Calu3 (cell line): ENCODE measurements around the gene PAPSS1. TPM values are rescaled to one million over a fixed set of nuclear protein-coding genes. Genes with fewer than 3 reads are reported as not detected.
A peak's percentile ranks its signal among the peaks of the same experiment; 100 is the strongest.
"Not testable (repeated sequence)": the region's sequence is repeated elsewhere in the genome, so short reads cannot be mapped to it uniquely, and the experiment has no call there.

Experiments
- BruUV-seq: library from RNA; stranded (reverse); fragments of 400-500 nt; replicated peaks from 2 replicates; lab custom pipeline; 2021; lab: Mats Ljungman, UMichigan
- CTCF ChIA-PET: fragments of 300-600 bp; sonication (Branson Sonifier 250); formaldehyde crosslinking; loops from one replicate; lab custom pipeline; 2022; ENCODE audit warnings: antibody characterized with exemption; lab: Charles Lee
- DNase-seq: peaks from one replicate; pipeline ENCODE4 v3.0.0; 2022
- H3K27ac Mint-ChIP-seq: one replicate; pipeline ENCODE4 v1.8.0; 2022; ENCODE audit warnings: mixed read lengths; ENCODE audit not compliant: unreplicated experiment
- H3K27me3 Mint-ChIP-seq: one replicate; pipeline ENCODE4 v1.8.0; 2022; ENCODE audit warnings: mixed read lengths; ENCODE audit not compliant: unreplicated experiment
- H3K36me3 Mint-ChIP-seq: one replicate; pipeline ENCODE4 v1.8.0; 2022; ENCODE audit warnings: mild to moderate bottlenecking, moderate library complexity, mixed read lengths; ENCODE audit not compliant: insufficient read depth, unreplicated experiment
- H3K4me1 Mint-ChIP-seq: one replicate; pipeline ENCODE4 v1.8.0; 2022; ENCODE audit warnings: mild to moderate bottlenecking, low read depth, mixed read lengths; ENCODE audit not compliant: unreplicated experiment
- H3K4me3 Mint-ChIP-seq: one replicate; pipeline ENCODE4 v1.8.0; 2022; ENCODE audit warnings: mild to moderate bottlenecking, low read depth, moderate library complexity, mixed read lengths; ENCODE audit not compliant: unreplicated experiment
- H3K9me3 Mint-ChIP-seq: one replicate; pipeline ENCODE4 v1.8.0; 2022; ENCODE audit warnings: low read depth, mixed read lengths; ENCODE audit not compliant: unreplicated experiment
- CTCF ChIP-seq: fragments of 200-600 bp; IDR thresholded peaks from one replicate; pipeline ENCODE4 v1.8.0; 2022; ENCODE audit warnings: antibody characterized with exemption; ENCODE audit not compliant: unreplicated experiment
- intact Hi-C: fragments of 100-400 bp; cut with micrococcal nuclease; formaldehyde crosslinking; loops from one replicate; pipeline ENCODE4 v1.10.0; 2022; ENCODE audit not compliant: unreplicated experiment
- total RNA-seq: library from RNA; stranded (reverse); gene quantifications from 2 replicates; pipeline ENCODE4 v1.2.3, GENCODE V29; 2022

PAPSS1 gene
- total RNA-seq, 1 experiment from 2014 or later = 41.6 TPM

- intact Hi-C loops = loop anchor here (10.0 kb wide), 2 partner anchors 181 to 691 kb away; no protein-coding TSS in a partner anchor
- CTCF ChIA-PET = no interaction called here
- Mint-ChIP-seq H3K36me3 (no peaks in the 10 kb centered on the region), H3K27me3 (peaks cover 10% of the 10 kb centered on the region), H3K27ac (no peak overlapping the region), H3K4me3 (no peak overlapping the region), H3K9me3 (no peaks in the 10 kb centered on the region), H3K4me1 (no peaks in the 10 kb centered on the region)
- DNase-seq = no peak
- BruUV-seq = no TSS peak
- no peak for TF ChIP-seq CTCF
Observed at GRCh38 chr4:107736037-107736436, 16.0 kb upstream of the PAPSS1 start.

- Mint-ChIP-seq H3K9me3 (no peaks in the 10 kb centered on the region), H3K27ac (no peak overlapping the region), H3K4me1 (no peaks in the 10 kb centered on the region), H3K27me3 (peaks cover 10% of the 10 kb centered on the region), H3K36me3 (no peaks in the 10 kb centered on the region), H3K4me3 (no peak overlapping the region)
- peak; percentile 11 for DNase-seq
- BruUV-seq = no TSS peak
- CTCF ChIA-PET = no interaction called here
- intact Hi-C loops = loop anchor here (10.0 kb wide), 2 partner anchors 179 to 689 kb away; no protein-coding TSS in a partner anchor
- TF ChIP-seq CTCF = no peak
Observed at GRCh38 chr4:107734120-107734519, 14.1 kb upstream of the PAPSS1 start.

- CTCF ChIA-PET = no interaction called here
- no peak overlapping the region for H3K4me3 Mint-ChIP-seq
- no TSS peak for BruUV-seq
- intact Hi-C loops = loop anchor here (10.0 kb wide), 2 partner anchors 179 to 689 kb away; no protein-coding TSS in a partner anchor
- no peaks in the 10 kb centered on the region for H3K36me3 Mint-ChIP-seq
- no peak for TF ChIP-seq CTCF
- H3K27ac Mint-ChIP-seq = no peak overlapping the region
- no peak for DNase-seq
- no peaks in the 10 kb centered on the region for H3K4me1 Mint-ChIP-seq
- H3K9me3 Mint-ChIP-seq = no peaks in the 10 kb centered on the region
- H3K27me3 Mint-ChIP-seq = peaks cover 10% of the 10 kb centered on the region
Observed at GRCh38 chr4:107733431-107733925, 13.4 kb upstream of the PAPSS1 start.

GRCh38 chr4:107729050-107729449 is 9.0 kb upstream of the PAPSS1 start:
- intact Hi-C loops, CTCF ChIA-PET, H3K4me1 Mint-ChIP-seq, DNase-seq, H3K27me3 Mint-ChIP-seq, BruUV-seq, H3K9me3 Mint-ChIP-seq, H3K36me3 Mint-ChIP-seq, H3K27ac Mint-ChIP-seq, H3K4me3 Mint-ChIP-seq: not testable (repeated sequence)

GRCh38 chr4:107726131-107726925 is 6.3 kb upstream of the PAPSS1 start:
- DNase-seq, H3K4me1 Mint-ChIP-seq, H3K27ac Mint-ChIP-seq, H3K36me3 Mint-ChIP-seq, BruUV-seq, H3K27me3 Mint-ChIP-seq, H3K9me3 Mint-ChIP-seq, intact Hi-C loops, CTCF ChIA-PET, H3K4me3 Mint-ChIP-seq: not testable (repeated sequence)
